Central memory CD4-positive, alpha-beta T cell (primary cell): Measurements from ENCODE around the gene LRAT.

Experiments
- DNase-seq: peaks from one replicate; pipeline ENCODE4 v3.0.0; 2022

Gene LRAT

DNA sequence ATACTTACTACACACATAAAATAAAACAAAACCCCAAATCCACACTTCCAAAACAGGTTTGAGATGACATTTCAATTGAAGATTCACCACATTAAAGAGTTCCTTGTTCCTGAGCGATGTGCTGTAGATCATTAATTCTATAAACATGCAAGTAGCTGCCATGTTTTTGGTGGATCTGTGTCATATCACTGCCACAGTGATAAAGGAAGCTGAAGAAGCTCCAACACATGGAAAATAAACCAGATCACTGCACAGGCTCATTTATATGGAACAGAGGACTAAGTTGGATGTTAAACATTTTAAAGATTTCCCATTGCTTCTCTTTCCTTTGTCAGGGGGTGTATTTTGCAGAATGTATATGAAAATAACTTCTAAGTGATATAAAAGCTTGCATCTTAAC, 34.5 kb downstream of the LRAT start:
- DNase-seq = no peak

DNA sequence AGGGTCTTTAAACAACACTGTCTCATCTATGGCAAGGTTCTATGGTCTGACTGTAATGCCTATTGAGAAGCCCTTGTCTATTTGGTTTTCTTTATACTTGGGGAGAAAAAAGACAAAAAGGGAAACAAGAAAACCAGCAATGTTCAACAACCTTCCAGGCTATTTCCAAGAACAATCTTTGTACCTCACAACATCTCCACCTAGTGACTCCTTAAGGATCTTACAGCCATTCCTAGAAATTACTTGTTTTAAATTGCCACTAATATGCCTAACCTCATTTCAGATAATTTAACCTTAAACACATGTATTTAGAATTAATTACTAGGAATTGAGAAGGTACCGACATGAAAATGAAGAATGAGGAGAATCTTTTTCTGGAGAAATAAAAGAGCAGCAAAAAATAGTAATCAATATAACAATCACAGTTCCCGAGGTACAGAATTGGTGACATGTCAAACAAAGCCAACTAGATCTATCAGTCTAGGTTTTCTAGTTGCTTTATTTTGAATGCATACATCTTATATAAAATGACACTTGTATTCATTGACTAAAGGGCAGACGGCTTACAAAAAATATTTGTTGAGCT, 35.7 kb downstream of the LRAT start:
- no peak for DNase-seq

DNA sequence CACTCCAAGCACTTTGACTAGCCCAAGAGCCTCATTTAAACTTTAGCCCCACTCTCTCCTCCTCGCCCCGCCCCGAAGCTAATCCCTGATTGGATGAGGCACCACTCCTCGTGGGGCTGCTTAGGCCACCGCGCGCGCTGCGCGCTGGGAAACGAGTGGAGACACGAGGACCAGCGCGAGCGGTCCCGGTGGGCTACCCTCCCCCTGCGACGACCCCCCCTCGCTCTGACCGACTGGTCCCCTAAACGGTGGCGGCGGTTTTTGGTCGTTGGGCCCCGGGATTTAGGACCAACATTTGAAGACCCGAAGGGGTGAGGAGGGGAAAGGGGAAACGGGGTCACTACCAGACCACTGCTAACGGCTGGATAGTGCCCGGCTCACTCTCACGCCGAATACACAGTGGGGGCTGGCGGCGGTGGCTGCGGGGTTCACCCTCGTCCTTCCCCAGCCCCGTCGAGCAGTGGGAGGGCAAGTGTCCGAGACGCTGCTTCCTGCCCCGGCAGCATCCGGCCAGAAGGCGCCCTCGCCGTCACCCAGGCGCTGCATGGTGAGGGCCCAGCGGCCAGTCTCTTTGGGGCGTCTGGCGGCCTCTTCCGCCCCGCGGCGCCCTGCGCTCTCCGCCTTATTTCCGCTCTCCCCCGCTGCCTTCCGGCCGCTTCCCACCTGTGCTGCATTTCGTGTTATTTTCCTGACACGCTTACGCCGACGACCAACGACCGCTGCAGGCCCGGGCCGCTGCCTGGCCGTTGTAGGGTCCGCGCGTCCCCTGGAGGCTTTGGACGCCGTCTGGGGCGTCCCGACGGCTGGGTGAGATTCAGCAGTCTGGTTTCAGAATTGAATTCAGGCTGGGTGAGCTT, 37.6 kb downstream of the LRAT start, which contains the start of gene RBM46:
RBM46 (plus strand) TSS at position 147 of the 857 bp plus-strand sequence. CDS start 15,481 bp downstream, outside the sequence.
- no peak for DNase-seq

DNA sequence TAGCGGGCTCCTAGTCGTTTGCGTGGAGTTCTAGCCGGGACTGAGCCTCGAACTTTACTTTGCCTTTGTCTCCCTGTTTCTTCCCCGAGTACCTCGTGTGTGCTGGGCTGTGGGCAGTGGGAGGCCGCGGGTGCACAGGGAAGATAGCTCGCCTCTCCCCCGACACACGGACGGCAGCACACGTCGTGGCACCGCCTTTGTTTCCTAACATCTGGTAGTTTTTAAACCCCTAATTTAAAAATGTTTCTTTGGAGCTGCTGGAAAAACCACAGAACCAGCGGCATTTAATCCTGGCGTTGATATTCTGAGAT, 38.1 kb downstream of the LRAT start:
- DNase-seq = no peak
